Coronary artery (tissue), 2 donors: ENCODE data around the gene RASSF1.

Experiments used
- DNase-seq: peaks from one replicate; pipeline ENCODE4 v3.0.0-alpha.2; 2017; ENCODE audit warnings: low spot score
- H3K27ac ChIP-seq, 2 donors: fragments of 200-600 bp; sonication (generic); one replicate each; pipeline ENCODE4 v1.5.1; 2016 to 2019
- H3K4me3 ChIP-seq: fragments of 200-600 bp; sonication (generic); 2 replicates; pipeline ENCODE4 v1.5.1; 2016; ENCODE audit warnings: mild to moderate bottlenecking, moderate library complexity
- TF ChIP-seq, protein P1 (sequence below): fragments of 200-600 bp; sonication (generic); IDR thresholded peaks from one replicate; pipeline ENCODE4 v1.5.1; 2019; ENCODE audit warnings: antibody characterized with exemption

The RASSF1 gene

GRCh38 chr3:50382722-50383121 lies 42.1 kb upstream of the RASSF1 start:
- Histone ChIP-seq H3K4me3 (no peak overlapping the region), H3K27ac (no peak overlapping the region)
- no peak for DNase-seq
- TF ChIP-seq, protein P1, sequence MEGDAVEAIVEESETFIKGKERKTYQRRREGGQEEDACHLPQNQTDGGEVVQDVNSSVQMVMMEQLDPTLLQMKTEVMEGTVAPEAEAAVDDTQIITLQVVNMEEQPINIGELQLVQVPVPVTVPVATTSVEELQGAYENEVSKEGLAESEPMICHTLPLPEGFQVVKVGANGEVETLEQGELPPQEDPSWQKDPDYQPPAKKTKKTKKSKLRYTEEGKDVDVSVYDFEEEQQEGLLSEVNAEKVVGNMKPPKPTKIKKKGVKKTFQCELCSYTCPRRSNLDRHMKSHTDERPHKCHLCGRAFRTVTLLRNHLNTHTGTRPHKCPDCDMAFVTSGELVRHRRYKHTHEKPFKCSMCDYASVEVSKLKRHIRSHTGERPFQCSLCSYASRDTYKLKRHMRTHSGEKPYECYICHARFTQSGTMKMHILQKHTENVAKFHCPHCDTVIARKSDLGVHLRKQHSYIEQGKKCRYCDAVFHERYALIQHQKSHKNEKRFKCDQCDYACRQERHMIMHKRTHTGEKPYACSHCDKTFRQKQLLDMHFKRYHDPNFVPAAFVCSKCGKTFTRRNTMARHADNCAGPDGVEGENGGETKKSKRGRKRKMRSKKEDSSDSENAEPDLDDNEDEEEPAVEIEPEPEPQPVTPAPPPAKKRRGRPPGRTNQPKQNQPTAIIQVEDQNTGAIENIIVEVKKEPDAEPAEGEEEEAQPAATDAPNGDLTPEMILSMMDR, result no peak

GRCh38 chr3:50381383-50381782 lies 40.7 kb upstream of the RASSF1 start:
- no peak overlapping the region for H3K27ac ChIP-seq
- TF ChIP-seq, protein P1, result no peak
- DNase-seq, result no peak

GRCh38 chr3:50380405-50381085 lies 39.9 kb upstream of the RASSF1 start:
- DNase-seq, result no peak

More at GRCh38 chr3:50381383-50381782, 40.7 kb upstream of the RASSF1 start:
- H3K4me3 ChIP-seq, result no peak overlapping the region

DNA sequence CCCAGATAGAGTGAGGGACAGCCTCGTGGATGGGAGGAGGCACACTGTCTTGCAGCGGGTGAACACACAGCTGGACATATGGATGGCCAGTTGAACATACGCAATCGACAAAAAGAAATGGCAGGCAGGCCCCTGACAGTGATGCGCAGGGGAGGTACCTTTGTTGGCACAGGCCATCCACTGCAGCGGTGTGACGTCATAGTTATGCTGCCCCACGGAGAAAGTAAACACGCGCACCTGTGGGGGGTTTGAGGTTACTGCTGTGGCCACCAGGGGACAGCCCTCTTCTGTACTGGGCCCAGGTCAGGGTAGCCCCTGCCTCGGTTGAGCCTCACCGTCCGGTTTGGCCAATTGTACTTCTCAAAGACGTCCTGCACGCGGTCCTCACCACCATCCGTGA lies 38.1 kb upstream of the RASSF1 start:
- no peak overlapping the region for H3K27ac ChIP-seq
- DNase-seq, result no peak
- no peak overlapping the region for H3K4me3 ChIP-seq
- TF ChIP-seq, protein P1, result no peak

More at GRCh38 chr3:50380405-50381085, 39.9 kb upstream of the RASSF1 start:
- TF ChIP-seq, protein P1, result no peak
- no peak overlapping the region for H3K27ac ChIP-seq
- no peak overlapping the region for H3K4me3 ChIP-seq

DNA sequence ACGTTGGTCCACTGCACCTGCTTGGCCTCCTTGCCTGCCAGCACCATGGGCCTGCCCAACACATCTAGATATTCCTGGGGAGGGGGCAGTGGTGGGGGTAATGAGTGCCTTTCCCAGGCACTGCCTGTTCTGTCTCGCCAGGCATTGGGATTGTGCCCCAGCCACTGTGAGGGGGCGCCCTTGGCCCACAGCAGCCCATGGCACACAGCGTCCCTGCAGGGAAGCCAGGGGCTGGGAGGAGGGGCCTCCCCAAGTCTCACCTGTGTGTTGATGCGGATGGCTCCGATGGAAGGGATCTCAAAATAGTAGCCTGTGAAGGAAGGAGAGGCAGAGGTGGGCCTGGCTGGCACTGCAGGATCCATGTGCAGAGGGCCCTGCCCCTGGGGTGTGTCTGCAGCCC lies 37.4 kb upstream of the RASSF1 start:
- DNase-seq, result no peak
- no peak overlapping the region for H3K4me3 ChIP-seq
- no peak overlapping the region for H3K27ac ChIP-seq
- TF ChIP-seq, protein P1, result no peak

DNA sequence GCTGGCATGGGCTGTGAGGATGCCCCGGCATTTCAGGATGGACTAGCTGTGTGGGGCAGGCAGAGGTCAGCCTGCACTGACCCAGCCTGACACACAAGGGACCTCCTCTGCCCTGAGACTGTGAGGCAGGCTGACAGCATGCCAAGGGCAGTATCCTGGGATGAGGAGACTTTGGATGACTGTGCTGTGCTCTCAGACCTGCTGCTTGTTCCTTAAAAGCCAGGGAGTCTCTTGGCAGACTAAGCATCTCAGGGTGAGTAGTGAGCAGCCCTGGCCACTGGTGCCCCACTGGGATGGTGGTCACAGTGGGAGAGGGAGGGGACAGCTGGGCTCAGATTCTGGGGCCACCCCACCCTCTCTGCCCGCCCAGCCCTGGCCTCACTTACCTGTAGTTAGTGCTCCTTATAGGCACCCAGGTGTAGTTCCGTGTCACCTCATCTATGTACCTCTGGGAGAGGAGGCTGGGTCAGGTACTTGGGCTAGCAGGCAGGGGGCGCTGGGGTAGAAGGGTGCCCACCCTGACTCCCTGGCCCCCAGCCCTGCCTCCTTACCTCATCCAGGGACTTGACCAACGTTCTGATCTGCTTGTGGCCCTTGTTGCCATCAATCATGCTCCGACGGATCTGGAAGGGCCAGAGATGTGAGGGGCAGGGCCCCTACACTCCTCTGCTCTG lies 34.8 kb upstream of the RASSF1 start:
- TF ChIP-seq, protein P1, result no peak
- Histone ChIP-seq H3K4me3 (no peak overlapping the region), H3K27ac (no peak overlapping the region)
- no peak for DNase-seq
